C4-2B (cell line): ENCODE data around the gene MALRD1.

Source experiments
- H3K27ac ChIP-seq: fragments of 450-650 bp; 2 replicates; pipeline ENCODE4 v1.5.1; 2017
- ZFX ChIP-seq: fragments of 450-650 bp; IDR thresholded peaks from 2 replicates; pipeline ENCODE4 v1.6.1; 2017
- TF ChIP-seq, protein P1 (sequence below): fragments of 450-650 bp; conservative IDR thresholded peaks from 2 replicates; pipeline ENCODE4 v1.5.1; 2017; ENCODE audit warnings: mild to moderate bottlenecking

MALRD1 gene

DNA sequence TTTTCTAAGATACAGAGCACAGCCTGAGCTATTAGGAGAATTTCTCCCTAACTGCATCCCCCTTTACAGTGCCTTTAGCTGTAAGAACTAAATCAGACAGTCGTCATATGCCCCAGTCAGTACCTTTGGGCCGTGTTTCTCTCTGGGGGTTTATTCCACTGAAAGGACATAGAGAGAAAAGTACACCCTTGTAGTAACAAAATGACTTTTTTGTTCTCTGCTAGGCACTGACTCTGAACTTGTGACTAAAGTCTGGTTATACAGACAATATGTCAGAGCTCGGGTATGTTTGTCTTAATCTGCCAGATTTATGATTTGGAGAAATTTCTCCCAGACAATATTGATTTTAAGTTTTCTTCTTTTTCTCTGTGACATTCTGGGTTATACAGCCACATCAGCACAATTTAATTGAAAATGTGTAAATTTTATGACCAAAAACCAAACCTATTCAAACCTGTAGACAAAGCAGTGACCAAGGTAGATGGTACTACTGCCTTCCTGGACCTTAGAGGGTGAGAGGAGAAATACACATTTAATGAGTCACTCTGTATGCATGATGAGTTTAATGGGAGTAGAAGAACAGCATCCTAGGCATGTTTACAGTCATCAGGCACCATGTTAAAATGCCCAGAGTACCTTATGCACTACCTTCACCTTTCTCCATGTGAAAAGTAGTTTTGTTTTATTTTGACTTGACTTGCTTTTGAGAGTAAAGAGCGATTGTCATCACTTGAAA, 611.5 kb downstream of the MALRD1 start:
- TF ChIP-seq, protein P1, sequence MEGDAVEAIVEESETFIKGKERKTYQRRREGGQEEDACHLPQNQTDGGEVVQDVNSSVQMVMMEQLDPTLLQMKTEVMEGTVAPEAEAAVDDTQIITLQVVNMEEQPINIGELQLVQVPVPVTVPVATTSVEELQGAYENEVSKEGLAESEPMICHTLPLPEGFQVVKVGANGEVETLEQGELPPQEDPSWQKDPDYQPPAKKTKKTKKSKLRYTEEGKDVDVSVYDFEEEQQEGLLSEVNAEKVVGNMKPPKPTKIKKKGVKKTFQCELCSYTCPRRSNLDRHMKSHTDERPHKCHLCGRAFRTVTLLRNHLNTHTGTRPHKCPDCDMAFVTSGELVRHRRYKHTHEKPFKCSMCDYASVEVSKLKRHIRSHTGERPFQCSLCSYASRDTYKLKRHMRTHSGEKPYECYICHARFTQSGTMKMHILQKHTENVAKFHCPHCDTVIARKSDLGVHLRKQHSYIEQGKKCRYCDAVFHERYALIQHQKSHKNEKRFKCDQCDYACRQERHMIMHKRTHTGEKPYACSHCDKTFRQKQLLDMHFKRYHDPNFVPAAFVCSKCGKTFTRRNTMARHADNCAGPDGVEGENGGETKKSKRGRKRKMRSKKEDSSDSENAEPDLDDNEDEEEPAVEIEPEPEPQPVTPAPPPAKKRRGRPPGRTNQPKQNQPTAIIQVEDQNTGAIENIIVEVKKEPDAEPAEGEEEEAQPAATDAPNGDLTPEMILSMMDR: no peak
- TF ChIP-seq ZFX: no peak
- H3K27ac ChIP-seq: no peak overlapping the region

DNA sequence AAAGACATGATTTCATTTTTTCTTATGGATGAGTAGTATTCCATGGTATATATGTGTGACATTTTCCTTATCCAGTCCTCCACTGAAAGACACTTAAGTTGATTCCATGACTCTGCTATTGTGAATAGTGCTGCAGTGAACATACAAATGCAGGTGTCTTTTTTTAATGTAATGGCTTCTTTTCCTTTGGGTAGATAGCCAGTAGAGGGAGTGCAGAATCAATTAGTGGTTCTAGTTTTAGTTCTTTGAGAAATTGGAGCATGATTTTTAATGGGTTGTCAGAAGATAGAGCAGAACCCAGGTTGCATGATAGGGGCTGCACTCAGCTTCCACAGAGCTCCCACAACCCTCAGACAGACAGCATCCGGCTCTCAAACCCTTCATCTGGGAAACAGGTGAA, 614.7 kb downstream of the MALRD1 start:
- TF ChIP-seq, protein P1: peak; percentile 13; the same call in 1 of the 2 replicates
- TF ChIP-seq ZFX: no peak
- no peak overlapping the region for H3K27ac ChIP-seq

DNA sequence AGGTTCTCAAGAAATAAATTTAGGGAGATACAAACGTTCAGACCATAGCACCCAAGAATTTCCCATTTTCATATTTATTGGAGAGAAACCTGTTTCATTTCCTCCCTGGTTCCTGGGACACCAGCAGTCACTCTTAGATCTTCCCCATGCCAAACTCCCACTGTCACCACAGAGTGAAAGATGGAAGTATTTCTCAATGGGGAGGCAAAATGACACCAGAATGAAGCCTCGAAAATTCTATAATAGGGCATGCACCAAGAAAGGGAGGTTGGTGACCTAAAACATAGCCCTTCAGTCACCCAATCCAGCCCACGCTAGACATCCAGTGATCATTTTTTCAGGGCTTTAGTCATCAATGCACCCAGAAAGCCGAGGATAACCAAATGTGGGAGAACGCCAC, 619.5 kb downstream of the MALRD1 start:
- no peak overlapping the region for H3K27ac ChIP-seq
- no peak for TF ChIP-seq ZFX
- TF ChIP-seq, protein P1: no peak

DNA sequence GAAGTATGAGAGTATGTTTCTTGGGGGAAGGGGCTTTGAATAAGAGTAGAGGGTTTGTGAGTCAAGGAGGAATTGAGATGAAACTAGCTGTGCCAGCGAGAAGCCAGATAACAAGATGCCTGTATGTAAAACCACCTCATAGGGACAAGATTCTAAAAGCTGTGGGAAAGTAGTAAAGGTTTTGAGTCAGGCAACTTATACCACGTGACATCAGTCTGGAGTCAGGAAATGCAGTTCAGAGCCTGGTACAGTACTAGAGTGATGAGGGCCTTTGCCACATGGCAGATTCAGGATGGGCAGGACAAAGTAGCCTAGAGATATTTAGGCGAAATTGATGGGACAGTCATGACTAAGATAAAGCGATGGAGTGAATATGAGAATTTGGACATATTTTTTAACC, 627.5 kb downstream of the MALRD1 start:
- no peak for TF ChIP-seq ZFX
- TF ChIP-seq, protein P1: no peak
- H3K27ac ChIP-seq: no peak overlapping the region; the same call in 1 of the 2 replicates

DNA sequence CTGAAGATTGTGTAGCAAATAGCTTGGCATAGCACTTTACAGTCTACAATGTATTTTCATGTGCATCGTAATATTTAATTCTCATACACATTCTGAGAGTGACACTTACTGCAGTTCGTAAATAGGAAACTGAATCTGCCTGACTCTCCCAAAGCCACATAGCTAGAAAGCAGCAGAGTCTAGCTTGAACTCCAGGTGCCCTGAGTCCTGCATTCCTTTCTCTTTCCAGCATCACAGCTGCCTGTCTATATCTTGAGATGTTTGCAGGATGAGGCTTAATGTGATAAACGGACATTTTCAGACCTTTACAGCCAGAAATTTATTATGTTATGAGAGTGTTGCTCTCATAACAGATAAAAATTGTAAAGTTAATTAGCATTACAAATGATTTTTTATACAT, 634.8 kb downstream of the MALRD1 start:
- no peak overlapping the region for H3K27ac ChIP-seq
- TF ChIP-seq, protein P1: no peak
- no peak for TF ChIP-seq ZFX

DNA sequence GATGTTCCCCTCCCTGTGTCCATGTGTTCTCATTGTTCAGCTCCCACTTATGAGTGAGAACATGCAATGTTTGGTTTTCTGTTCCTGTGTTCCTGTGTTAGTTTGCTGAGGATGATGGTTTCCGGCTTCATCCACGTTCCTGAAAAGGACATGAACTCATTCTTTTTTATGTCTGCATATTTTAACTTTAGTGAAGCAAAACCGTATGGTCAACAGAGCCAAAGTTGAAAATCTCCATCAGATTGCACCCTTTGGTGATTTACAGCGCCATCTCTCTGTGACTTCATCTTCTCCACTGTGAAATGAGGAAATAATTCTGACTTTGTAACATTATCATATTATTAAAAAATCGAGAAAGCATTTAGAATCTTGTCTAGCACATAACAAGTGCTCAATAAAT, 635.4 kb downstream of the MALRD1 start:
- H3K27ac ChIP-seq: no peak overlapping the region
- no peak for TF ChIP-seq ZFX
- TF ChIP-seq, protein P1: peak; percentile 20; the same call in 1 of the 2 replicates

- H3K27ac ChIP-seq: no peak overlapping the region
- TF ChIP-seq ZFX: no peak
These were observed 639.7 kb downstream of the MALRD1 start for GRCh38 chr10:19688344-19688743.

GRCh38 chr10:19689231-19689630, 640.6 kb downstream of the MALRD1 start:
- TF ChIP-seq, protein P1: no peak
- no peak for TF ChIP-seq ZFX
- H3K27ac ChIP-seq: no peak overlapping the region
